Measurements from ENCODE around the gene RTRAF. TPM values are rescaled to one million over a fixed set of nuclear protein-coding genes. Genes with fewer than 3 reads are reported as not detected.

The RTRAF gene
- polyA plus RNA-seq, 1 donor from 2014 or later: 119 TPM

DNA sequence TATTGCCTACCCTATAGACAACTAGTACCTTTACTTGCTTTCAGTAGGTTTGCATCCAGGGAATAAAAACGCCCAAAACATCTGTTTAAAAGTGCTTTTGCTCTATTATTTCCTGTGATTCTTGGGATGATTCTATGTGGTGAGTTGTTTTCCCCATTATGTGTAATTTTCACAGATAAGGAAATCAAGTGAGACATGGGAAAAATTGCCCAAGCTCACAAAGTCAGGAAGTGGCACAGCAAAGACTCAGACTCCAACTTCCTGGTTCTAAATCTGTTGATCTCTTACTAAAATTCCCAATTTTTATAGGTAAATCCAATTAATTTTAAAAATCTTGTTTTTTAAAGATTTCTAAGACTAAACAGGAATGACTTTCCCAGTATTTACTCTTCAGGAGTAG, 40.5 kb downstream of the RTRAF start:
- no peaks in the 10 kb centered on the region for H3K9me2 ChIP-seq (ENCODE audit: insufficient read depth, low read length)
- H3K4me2 ChIP-seq (ENCODE audit: low read length): no peak overlapping the region
- H4K20me1 ChIP-seq (ENCODE audit: insufficient read depth): no peaks in the 10 kb centered on the region
- no peaks in the 10 kb centered on the region for H3K27me3 ChIP-seq (ENCODE audit: insufficient read depth, low read depth, low read length)
- no peak overlapping the region for H3K27ac ChIP-seq (ENCODE audit: low read length)
- no peaks in the 10 kb centered on the region for H3K79me2 ChIP-seq (replicated peaks; ENCODE audit: insufficient read depth, low read length)
- no peaks in the 10 kb centered on the region for H3K9me3 ChIP-seq (ENCODE audit: low read length)
- no peaks in the 10 kb centered on the region for H3F3A ChIP-seq (ENCODE audit: insufficient read depth, low read length, poor library complexity, severe bottlenecking)
- TF ChIP-seq POLR2AphosphoS5 (IDR thresholded peaks at IDR 0.05): no peak
- no peak for TF ChIP-seq TAF1 (IDR thresholded peaks at IDR 0.05; ENCODE audit: low read depth)
- no peak for TF ChIP-seq EP300 (conservative IDR thresholded peaks at IDR 0.05; ENCODE audit: poor library complexity, severe bottlenecking)
- TF ChIP-seq, protein P1, sequence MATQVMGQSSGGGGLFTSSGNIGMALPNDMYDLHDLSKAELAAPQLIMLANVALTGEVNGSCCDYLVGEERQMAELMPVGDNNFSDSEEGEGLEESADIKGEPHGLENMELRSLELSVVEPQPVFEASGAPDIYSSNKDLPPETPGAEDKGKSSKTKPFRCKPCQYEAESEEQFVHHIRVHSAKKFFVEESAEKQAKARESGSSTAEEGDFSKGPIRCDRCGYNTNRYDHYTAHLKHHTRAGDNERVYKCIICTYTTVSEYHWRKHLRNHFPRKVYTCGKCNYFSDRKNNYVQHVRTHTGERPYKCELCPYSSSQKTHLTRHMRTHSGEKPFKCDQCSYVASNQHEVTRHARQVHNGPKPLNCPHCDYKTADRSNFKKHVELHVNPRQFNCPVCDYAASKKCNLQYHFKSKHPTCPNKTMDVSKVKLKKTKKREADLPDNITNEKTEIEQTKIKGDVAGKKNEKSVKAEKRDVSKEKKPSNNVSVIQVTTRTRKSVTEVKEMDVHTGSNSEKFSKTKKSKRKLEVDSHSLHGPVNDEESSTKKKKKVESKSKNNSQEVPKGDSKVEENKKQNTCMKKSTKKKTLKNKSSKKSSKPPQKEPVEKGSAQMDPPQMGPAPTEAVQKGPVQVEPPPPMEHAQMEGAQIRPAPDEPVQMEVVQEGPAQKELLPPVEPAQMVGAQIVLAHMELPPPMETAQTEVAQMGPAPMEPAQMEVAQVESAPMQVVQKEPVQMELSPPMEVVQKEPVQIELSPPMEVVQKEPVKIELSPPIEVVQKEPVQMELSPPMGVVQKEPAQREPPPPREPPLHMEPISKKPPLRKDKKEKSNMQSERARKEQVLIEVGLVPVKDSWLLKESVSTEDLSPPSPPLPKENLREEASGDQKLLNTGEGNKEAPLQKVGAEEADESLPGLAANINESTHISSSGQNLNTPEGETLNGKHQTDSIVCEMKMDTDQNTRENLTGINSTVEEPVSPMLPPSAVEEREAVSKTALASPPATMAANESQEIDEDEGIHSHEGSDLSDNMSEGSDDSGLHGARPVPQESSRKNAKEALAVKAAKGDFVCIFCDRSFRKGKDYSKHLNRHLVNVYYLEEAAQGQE (IDR thresholded peaks at IDR 0.05; ENCODE audit: borderline replicate concordance): no peak
- TF ChIP-seq, protein P2, sequence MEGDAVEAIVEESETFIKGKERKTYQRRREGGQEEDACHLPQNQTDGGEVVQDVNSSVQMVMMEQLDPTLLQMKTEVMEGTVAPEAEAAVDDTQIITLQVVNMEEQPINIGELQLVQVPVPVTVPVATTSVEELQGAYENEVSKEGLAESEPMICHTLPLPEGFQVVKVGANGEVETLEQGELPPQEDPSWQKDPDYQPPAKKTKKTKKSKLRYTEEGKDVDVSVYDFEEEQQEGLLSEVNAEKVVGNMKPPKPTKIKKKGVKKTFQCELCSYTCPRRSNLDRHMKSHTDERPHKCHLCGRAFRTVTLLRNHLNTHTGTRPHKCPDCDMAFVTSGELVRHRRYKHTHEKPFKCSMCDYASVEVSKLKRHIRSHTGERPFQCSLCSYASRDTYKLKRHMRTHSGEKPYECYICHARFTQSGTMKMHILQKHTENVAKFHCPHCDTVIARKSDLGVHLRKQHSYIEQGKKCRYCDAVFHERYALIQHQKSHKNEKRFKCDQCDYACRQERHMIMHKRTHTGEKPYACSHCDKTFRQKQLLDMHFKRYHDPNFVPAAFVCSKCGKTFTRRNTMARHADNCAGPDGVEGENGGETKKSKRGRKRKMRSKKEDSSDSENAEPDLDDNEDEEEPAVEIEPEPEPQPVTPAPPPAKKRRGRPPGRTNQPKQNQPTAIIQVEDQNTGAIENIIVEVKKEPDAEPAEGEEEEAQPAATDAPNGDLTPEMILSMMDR (IDR thresholded peaks at IDR 0.05; ENCODE audit: poor library complexity, severe bottlenecking): no peak
- TF ChIP-seq EZH2 (IDR thresholded peaks at IDR 0.05; ENCODE audit: borderline replicate concordance, insufficient read depth, low read length, poor library complexity, severe bottlenecking): no peak
- no peak for TF ChIP-seq SMC3 (conservative IDR thresholded peaks at IDR 0.05; ENCODE audit: poor library complexity)
- TF ChIP-seq MXI1 (conservative IDR thresholded peaks at IDR 0.05; ENCODE audit: poor library complexity, severe bottlenecking): no peak
- no peak for TF ChIP-seq RAD21 (conservative IDR thresholded peaks at IDR 0.05)
- no peak overlapping the region for H3K9ac ChIP-seq (ENCODE audit: low read length)
- no peak overlapping the region for H3K4me3 ChIP-seq (ENCODE audit: low read length)
- no peaks in the 10 kb centered on the region for H3K36me3 ChIP-seq (ENCODE audit: insufficient read depth, low read length)
- H2AFZ ChIP-seq (ENCODE audit: low read depth, low read length): no peak overlapping the region

DNA sequence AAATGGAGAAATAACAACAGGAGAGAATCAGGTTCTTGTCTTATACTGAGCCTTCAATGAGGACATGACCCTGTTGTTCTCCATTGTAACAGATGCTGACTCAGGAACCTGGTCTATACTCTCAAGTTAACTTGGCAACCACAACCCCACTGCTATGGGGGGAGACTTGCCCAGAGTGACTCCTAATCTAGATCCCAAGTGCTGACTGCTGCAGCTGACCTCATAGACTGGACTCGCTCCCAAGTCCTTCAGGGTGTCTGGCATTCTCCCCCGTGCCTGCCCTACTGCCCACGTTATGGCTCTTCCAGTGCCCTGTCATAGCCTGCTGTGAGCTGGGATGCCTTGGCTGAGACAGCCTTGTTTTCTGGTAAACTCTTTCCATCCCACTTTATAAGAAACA, 42.4 kb downstream of the RTRAF start:
- Histone ChIP-seq H3K9me3 (ENCODE audit: low read length) (no peaks in the 10 kb centered on the region), H3K4me3 (ENCODE audit: low read length) (no peak overlapping the region), H3F3A (ENCODE audit: insufficient read depth, low read length, poor library complexity, severe bottlenecking) (no peaks in the 10 kb centered on the region), H3K9ac (ENCODE audit: low read length) (no peak overlapping the region), H3K79me2 (replicated peaks; ENCODE audit: insufficient read depth, low read length) (no peaks in the 10 kb centered on the region), H3K27ac (ENCODE audit: low read length) (no peak overlapping the region), H2AFZ (ENCODE audit: low read depth, low read length) (no peak overlapping the region), H3K9me2 (ENCODE audit: insufficient read depth, low read length) (no peaks in the 10 kb centered on the region), H3K27me3 (ENCODE audit: insufficient read depth, low read depth, low read length) (no peaks in the 10 kb centered on the region), H3K4me2 (ENCODE audit: low read length) (no peak overlapping the region), H4K20me1 (ENCODE audit: insufficient read depth) (no peaks in the 10 kb centered on the region), H3K36me3 (ENCODE audit: insufficient read depth, low read length) (no peaks in the 10 kb centered on the region)
- no peak for TF ChIP-seq EP300 (conservative IDR thresholded peaks at IDR 0.05; ENCODE audit: poor library complexity, severe bottlenecking)
- no peak for TF ChIP-seq TAF1 (IDR thresholded peaks at IDR 0.05; ENCODE audit: low read depth)
- no peak for TF ChIP-seq MXI1 (conservative IDR thresholded peaks at IDR 0.05; ENCODE audit: poor library complexity, severe bottlenecking)
- no peak for TF ChIP-seq POLR2AphosphoS5 (IDR thresholded peaks at IDR 0.05)
- no peak for TF ChIP-seq RAD21 (conservative IDR thresholded peaks at IDR 0.05)
- no peak for TF ChIP-seq EZH2 (IDR thresholded peaks at IDR 0.05; ENCODE audit: borderline replicate concordance, insufficient read depth, low read length, poor library complexity, severe bottlenecking)
- TF ChIP-seq, protein P2 (IDR thresholded peaks at IDR 0.05; ENCODE audit: poor library complexity, severe bottlenecking): no peak
- TF ChIP-seq SMC3 (conservative IDR thresholded peaks at IDR 0.05; ENCODE audit: poor library complexity): no peak
- TF ChIP-seq, protein P1 (IDR thresholded peaks at IDR 0.05; ENCODE audit: borderline replicate concordance): no peak

Measured in neural cell (in vitro differentiated cells).